HCT116 (cell line): ENCODE data around the gene ADARB2. TPM values are rescaled to one million over a fixed set of nuclear protein-coding genes. Genes with fewer than 3 reads are reported as not detected.

Source experiments
- ATAC-seq: fragments of 200-7000 bp; cut with Tn5 transposase; 2 replicates; pipeline ENCODE4 v1.9.1; 2020; ENCODE audit warnings: mild to moderate bottlenecking, moderate library complexity
- BruUV-seq: library from RNA; stranded (reverse); fragments of 400-500 nt; replicated peaks from 2 replicates; lab custom pipeline; 2021; lab: Mats Ljungman, UMichigan
- CTCF ChIA-PET: fragments of 300-600 bp; sonication (Branson Sonifier 250); formaldehyde crosslinking; loops from one replicate; lab custom pipeline; 2021; ENCODE audit warnings: antibody characterized with exemption; lab: Charles Lee
- POLR2A ChIA-PET: fragments of 300-600, 350-600 bp; sonication (Branson Sonifier 250); formaldehyde crosslinking; loops from one replicate; lab custom pipeline; 2021; ENCODE audit warnings: antibody characterized with exemption; lab: Charles Lee
- RAD21 ChIA-PET, 2 experiments: fragments of 300-600 bp; sonication (Branson Sonifier 250); formaldehyde crosslinking; loops; one replicate each; lab custom pipeline; 2023; ENCODE audit warnings: low total read pairs in 2 of 2; ENCODE audit not compliant: uncharacterized antibody in 2 of 2, unreplicated experiment in 2 of 2, low non-redundant PET in 1 of 2; lab: Charles Lee
- DNase-seq: peaks from one replicate; pipeline ENCODE4 v3.0.0-alpha.2; 2010; ENCODE audit warnings: low read depth, low spot score
- H2AFZ ChIP-seq: fragments of 200-600 bp; shearing (Covaris generic), sonication (generic); 2 replicates; pipeline ENCODE4 v1.6.1; 2017; ENCODE audit warnings: low read depth, mixed run types, mixed read lengths, antibody characterized with exemption, low read length; ENCODE audit not compliant: poor library complexity, severe bottlenecking
- H3K27ac ChIP-seq: 2 replicates; pipeline ENCODE4 v1.5.1; 2012; ENCODE audit warnings: low read depth, low read length
- H3K27me3 ChIP-seq: fragments of 200-600 bp; sonication (generic); 2 replicates; pipeline ENCODE4 v1.6.1; 2016; ENCODE audit warnings: mixed run types, low read length, mixed read lengths; ENCODE audit not compliant: insufficient read depth
- H3K36me3 ChIP-seq, 2 experiments: fragments of 200-500 bp in 1 of 2; fragments of 200-600 bp in 1 of 2; sonication (Bioruptor generic) in 1 of 2; sonication (generic) in 1 of 2; 2 replicates each; pipeline versions ENCODE4 v1.5.1 to v1.6.1; 2014 to 2016; ENCODE audit warnings: low read length in 2 of 2, inconsistent platforms in 1 of 2, mixed read lengths in 1 of 2, mixed run types in 1 of 2; ENCODE audit not compliant: insufficient read depth in 2 of 2, control insufficient read depth in 1 of 2
- H3K4me1 ChIP-seq, 2 experiments: fragments of 200-600 bp in 1 of 2; sonication (generic) in 1 of 2; 2 replicates each; pipeline versions ENCODE4 v1.5.1 to v1.6.1; 2012 to 2017; ENCODE audit warnings: low read length in 2 of 2, inconsistent platforms in 1 of 2, mild to moderate bottlenecking in 1 of 2, mixed read lengths in 1 of 2, mixed run types in 1 of 2, moderate library complexity in 1 of 2; ENCODE audit not compliant: insufficient read depth in 2 of 2, control insufficient read depth in 1 of 2
- H3K4me2 ChIP-seq: fragments of 200-600 bp; sonication (generic); 2 replicates; pipeline ENCODE4 v1.6.1; 2017; ENCODE audit warnings: mixed run types, low read length, mixed read lengths
- H3K4me3 ChIP-seq, 2 experiments: fragments of 200-600 bp in 1 of 2; sonication (generic) in 1 of 2; replicated peaks in 1 of 2; 2 replicates each; pipeline ENCODE4 v1.5.1; 2011 to 2016; ENCODE audit warnings: low read length in 2 of 2, control low read depth in 1 of 2, low read depth in 1 of 2, mild to moderate bottlenecking in 1 of 2, mixed read lengths in 1 of 2, mixed run types in 1 of 2
- H3K79me2 ChIP-seq: fragments of 200-600 bp; sonication (generic); 2 replicates; pipeline ENCODE4 v1.6.1; 2017; ENCODE audit warnings: mild to moderate bottlenecking, mixed run types, low read length, moderate library complexity, mixed read lengths; ENCODE audit not compliant: insufficient read depth
- H3K9ac ChIP-seq: fragments of 200-600 bp; sonication (generic); 2 replicates; pipeline ENCODE4 v1.6.1; 2016; ENCODE audit warnings: low read length, mixed read lengths
- H3K9me2 ChIP-seq: fragments of 200-600 bp; sonication (generic), shearing (Covaris generic); 2 replicates; pipeline ENCODE4 v1.6.1; 2017; ENCODE audit warnings: mixed run types, mild to moderate bottlenecking, moderate library complexity; ENCODE audit not compliant: insufficient read depth
- H3K9me3 ChIP-seq, 2 experiments: fragments of 200-500 bp in 1 of 2; fragments of 200-600 bp in 1 of 2; sonication (Bioruptor generic) in 1 of 2; sonication (generic) in 1 of 2; 2 replicates each; pipeline ENCODE4 v1.6.1; 2014 to 2017; ENCODE audit warnings: low read length in 2 of 2, mixed read lengths in 2 of 2, inconsistent platforms in 1 of 2, low read depth in 1 of 2, mild to moderate bottlenecking in 1 of 2, mixed run types in 1 of 2, moderate library complexity in 1 of 2; ENCODE audit not compliant: control insufficient read depth in 1 of 2, insufficient read depth in 1 of 2
- H4K20me1 ChIP-seq: fragments of 200-600 bp; sonication (generic), shearing (Covaris generic); 2 replicates; pipeline ENCODE4 v1.6.1; 2017; ENCODE audit warnings: mixed run types, mild to moderate bottlenecking, moderate library complexity; ENCODE audit not compliant: insufficient read depth
- EZH2 ChIP-seq: fragments of 200-600 bp; sonication (generic); IDR thresholded peaks from 2 replicates; pipeline ENCODE4 v1.6.1; 2017; ENCODE audit warnings: antibody characterized with exemption, mixed run types
- EZH2phosphoT487 ChIP-seq: fragments of 200-600 bp; IDR thresholded peaks from 2 replicates; pipeline ENCODE4 v1.6.1; 2018; ENCODE audit warnings: antibody characterized with exemption, borderline replicate concordance
- JUND ChIP-seq: IDR thresholded peaks from 2 replicates; pipeline ENCODE4 v1.6.1; 2012
- RAD21 ChIP-seq: IDR thresholded peaks from 2 replicates; pipeline ENCODE4 v1.6.1; 2012; ENCODE audit warnings: low read depth, mild to moderate bottlenecking
- ZNF274 ChIP-seq: fragments of 200-500 bp; sonication (Bioruptor generic); IDR thresholded peaks from 2 replicates; pipeline ENCODE4 v1.6.1; 2014; ENCODE audit warnings: mild to moderate bottlenecking, low read depth, low read length, inconsistent platforms
- intact Hi-C: fragments of 100-400 bp; cut with micrococcal nuclease; formaldehyde crosslinking; loops from 2 replicates; pipeline ENCODE4 v1.10.0; 2022
- total RNA-seq: library from RNA; stranded (reverse); gene quantifications from one replicate; pipeline ENCODE4 v1.2.1, GENCODE V29; 2021; ENCODE audit not compliant: unreplicated experiment
- TF ChIP-seq, protein P1 (sequence below), 3 experiments: fragments of 200-600 bp in 1 of 3; sonication (generic) in 1 of 3; IDR thresholded peaks in 2 of 3; conservative IDR thresholded peaks in 1 of 3; 2 replicates each; pipeline ENCODE4 v1.5.1; 2012 to 2017; ENCODE audit warnings: low read depth in 2 of 3, low read length in 2 of 3, antibody characterized with exemption in 1 of 3, borderline replicate concordance in 1 of 3, control low read depth in 1 of 3, mild to moderate bottlenecking in 1 of 3, mixed read lengths in 1 of 3, mixed run types in 1 of 3, moderate library complexity in 1 of 3; ENCODE audit not compliant: insufficient read depth in 1 of 3
- TF ChIP-seq, protein P2 (sequence below): IDR thresholded peaks from 2 replicates; pipeline ENCODE4 v1.6.1; 2012
- TF ChIP-seq, protein P3 (sequence below): IDR thresholded peaks from 2 replicates; pipeline ENCODE4 v1.6.1; 2011; ENCODE audit warnings: mild to moderate bottlenecking, low read length, moderate library complexity; ENCODE audit not compliant: insufficient replicate concordance; ENCODE audit errors: extremely low read depth

ADARB2 gene
- total RNA-seq, 1 experiment from 2014 or later, result not detected

DNA sequence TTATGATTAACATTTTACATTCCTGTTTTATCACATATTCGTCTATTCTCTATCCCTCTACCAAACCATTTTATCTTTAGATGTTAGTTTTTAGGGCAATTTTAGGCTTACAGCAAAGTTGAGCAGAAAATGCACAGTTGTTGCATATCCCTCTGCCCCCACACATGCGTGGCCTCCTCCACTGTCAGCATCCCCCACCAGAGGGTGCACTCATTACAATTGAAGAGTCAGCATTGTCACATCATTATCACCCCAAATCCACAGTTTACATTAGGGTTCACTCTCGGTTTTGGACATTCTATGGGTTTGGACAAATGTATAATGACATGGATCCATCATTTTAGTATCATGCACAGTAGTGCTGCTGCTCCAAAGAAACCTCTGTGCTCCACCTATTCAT is 594.7 kb downstream of the ADARB2 start:
- Histone ChIP-seq H4K20me1 (no peaks in the 10 kb centered on the region), H3K9ac (no peak overlapping the region), H3K27me3 (no peaks in the 10 kb centered on the region)
- BruUV-seq, result no TSS peak
- POLR2A ChIA-PET, result no interaction called here
- no peak for DNase-seq
- TF ChIP-seq, protein P1, sequence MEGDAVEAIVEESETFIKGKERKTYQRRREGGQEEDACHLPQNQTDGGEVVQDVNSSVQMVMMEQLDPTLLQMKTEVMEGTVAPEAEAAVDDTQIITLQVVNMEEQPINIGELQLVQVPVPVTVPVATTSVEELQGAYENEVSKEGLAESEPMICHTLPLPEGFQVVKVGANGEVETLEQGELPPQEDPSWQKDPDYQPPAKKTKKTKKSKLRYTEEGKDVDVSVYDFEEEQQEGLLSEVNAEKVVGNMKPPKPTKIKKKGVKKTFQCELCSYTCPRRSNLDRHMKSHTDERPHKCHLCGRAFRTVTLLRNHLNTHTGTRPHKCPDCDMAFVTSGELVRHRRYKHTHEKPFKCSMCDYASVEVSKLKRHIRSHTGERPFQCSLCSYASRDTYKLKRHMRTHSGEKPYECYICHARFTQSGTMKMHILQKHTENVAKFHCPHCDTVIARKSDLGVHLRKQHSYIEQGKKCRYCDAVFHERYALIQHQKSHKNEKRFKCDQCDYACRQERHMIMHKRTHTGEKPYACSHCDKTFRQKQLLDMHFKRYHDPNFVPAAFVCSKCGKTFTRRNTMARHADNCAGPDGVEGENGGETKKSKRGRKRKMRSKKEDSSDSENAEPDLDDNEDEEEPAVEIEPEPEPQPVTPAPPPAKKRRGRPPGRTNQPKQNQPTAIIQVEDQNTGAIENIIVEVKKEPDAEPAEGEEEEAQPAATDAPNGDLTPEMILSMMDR (IDR thresholded peaks at IDR 0.05 in 2 of 3, conservative IDR thresholded peaks at IDR 0.05 in 1 of 3; ENCODE audit: borderline replicate concordance in 1 of 3, insufficient read depth in 1 of 3, low read depth in 2 of 3, low read length in 2 of 3), result peak; percentile 11 to 64 (median 49); a peak in 4 of 6 replicates
- peak; percentile 41; the same call in 1 of the 2 replicates for TF ChIP-seq RAD21
- TF ChIP-seq EZH2, result no peak
- TF ChIP-seq, all 23 proteins: peak for 2
- H3K4me3 ChIP-seq, result no peak overlapping the region
- no peaks in the 10 kb centered on the region for H3K79me2 ChIP-seq
- peak; percentile 82 for ATAC-seq
- no peak overlapping the region for H3K27ac ChIP-seq
- no peak overlapping the region for H2AFZ ChIP-seq
- H3K9me3 ChIP-seq, result peaks cover 0 to 16% of the 10 kb centered on the region in 2 experiments; a peak in 2 of 4 replicates
- RAD21 ChIA-PET, result no interaction called here
- H3K9me2 ChIP-seq, result no peaks in the 10 kb centered on the region
- no peak overlapping the region for H3K4me2 ChIP-seq
- CTCF ChIA-PET, result no interaction called here
- no peaks in the 10 kb centered on the region for H3K36me3 ChIP-seq
- H3K4me1 ChIP-seq, result no peaks in the 10 kb centered on the region
- intact Hi-C loops, result no loop called here

DNA sequence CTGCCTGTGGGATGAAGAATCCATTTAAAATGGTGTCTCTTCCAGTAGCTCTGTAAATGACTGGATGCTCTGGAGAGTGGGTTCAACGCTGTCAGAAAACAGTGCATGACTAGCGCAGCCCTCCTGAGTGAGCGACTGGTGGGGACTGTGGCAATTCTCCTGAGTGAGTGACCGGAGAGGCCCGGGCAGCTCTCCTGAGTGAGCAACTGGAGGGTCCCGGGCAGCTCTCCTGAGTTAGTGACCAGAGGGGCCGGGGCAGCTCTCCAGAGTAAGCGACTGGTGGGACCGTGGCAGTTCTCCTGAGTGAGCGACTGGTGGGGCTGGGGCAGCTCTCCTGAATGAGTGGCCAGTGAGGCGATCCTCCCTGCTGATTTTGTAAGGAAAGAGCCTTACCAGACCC is 595.6 kb downstream of the ADARB2 start:
- RAD21 ChIA-PET, result interaction anchor here in 1 of 2 experiments (0.8 kb wide), 1 partner anchor 89 kb away, joined by 3 read pairs; no protein-coding TSS in a partner anchor
- intact Hi-C loops, result no loop called here
- ATAC-seq (no peak), DNase-seq (no peak)
- Histone ChIP-seq H3K4me1 (no peaks in the 10 kb centered on the region), H3K4me3 (no peak overlapping the region), H3K9me3 (peaks cover 0 to 16% of the 10 kb centered on the region in 2 experiments; a peak in 2 of 4 replicates), H3K9me2 (no peaks in the 10 kb centered on the region), H3K9ac (no peak overlapping the region), H3K4me2 (no peak overlapping the region), H3K36me3 (no peaks in the 10 kb centered on the region), H2AFZ (no peak overlapping the region), H4K20me1 (no peaks in the 10 kb centered on the region), H3K79me2 (no peaks in the 10 kb centered on the region), H3K27me3 (no peaks in the 10 kb centered on the region), H3K27ac (no peak overlapping the region)
- CTCF ChIA-PET, result no interaction called here
- POLR2A ChIA-PET, result no interaction called here
- TF ChIP-seq JUND (no peak), ZNF274 (no peak), EZH2phosphoT487 (no peak), EZH2 (no peak)
- TF ChIP-seq, protein P2, sequence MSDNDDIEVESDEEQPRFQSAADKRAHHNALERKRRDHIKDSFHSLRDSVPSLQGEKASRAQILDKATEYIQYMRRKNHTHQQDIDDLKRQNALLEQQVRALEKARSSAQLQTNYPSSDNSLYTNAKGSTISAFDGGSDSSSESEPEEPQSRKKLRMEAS, result no peak
- TF ChIP-seq, protein P3, sequence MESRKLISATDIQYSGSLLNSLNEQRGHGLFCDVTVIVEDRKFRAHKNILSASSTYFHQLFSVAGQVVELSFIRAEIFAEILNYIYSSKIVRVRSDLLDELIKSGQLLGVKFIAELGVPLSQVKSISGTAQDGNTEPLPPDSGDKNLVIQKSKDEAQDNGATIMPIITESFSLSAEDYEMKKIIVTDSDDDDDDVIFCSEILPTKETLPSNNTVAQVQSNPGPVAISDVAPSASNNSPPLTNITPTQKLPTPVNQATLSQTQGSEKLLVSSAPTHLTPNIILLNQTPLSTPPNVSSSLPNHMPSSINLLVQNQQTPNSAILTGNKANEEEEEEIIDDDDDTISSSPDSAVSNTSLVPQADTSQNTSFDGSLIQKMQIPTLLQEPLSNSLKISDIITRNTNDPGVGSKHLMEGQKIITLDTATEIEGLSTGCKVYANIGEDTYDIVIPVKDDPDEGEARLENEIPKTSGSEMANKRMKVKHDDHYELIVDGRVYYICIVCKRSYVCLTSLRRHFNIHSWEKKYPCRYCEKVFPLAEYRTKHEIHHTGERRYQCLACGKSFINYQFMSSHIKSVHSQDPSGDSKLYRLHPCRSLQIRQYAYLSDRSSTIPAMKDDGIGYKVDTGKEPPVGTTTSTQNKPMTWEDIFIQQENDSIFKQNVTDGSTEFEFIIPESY, result no peak
- BruUV-seq, result no TSS peak
